ENCODE data around the gene ZSWIM1.
"Not testable (repeated sequence)": the region's sequence is repeated elsewhere in the genome, so short reads cannot be mapped to it uniquely, and the experiment has no call there.

ZSWIM1 gene

GRCh38 chr20:45853484-45853883 lies 27.5 kb upstream of the ZSWIM1 start:
- in situ Hi-C loops (cut with MboI; ENCODE audit: low sequenced_read_pairs): no loop called here

GRCh38 chr20:45857114-45857881 lies 23.7 kb upstream of the ZSWIM1 start, which contains the start of the genes ACOT8 and ZSWIM3:
Gene ACOT8, minus strand, starts transcription at chr20:45857392. Its CDS starts 77 bp downstream, at chr20:45857315.
Gene ZSWIM3, plus strand, starts transcription at chr20:45857614. Its CDS starts 212 bp downstream, at chr20:45857826.
- in situ Hi-C loops (cut with MboI; ENCODE audit: low sequenced_read_pairs): no loop called here

DNA sequence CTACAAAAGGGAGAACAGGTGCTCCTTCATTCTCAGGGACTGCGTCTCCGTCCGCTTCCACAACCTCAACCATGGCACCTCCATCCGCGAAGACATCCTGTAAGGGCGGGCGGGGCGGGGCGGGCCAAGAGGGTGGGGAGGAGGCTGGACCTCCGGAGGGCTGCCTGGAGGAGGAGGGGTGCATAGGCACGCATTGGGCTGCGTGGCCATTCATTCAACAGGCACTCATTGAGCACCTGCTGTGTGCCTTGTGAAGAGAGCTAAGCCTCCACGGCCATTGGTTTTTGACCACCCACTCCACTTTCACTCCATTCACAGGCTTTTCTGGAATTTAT lies 23.2 kb upstream of the ZSWIM1 start:
- in situ Hi-C loops (cut with MboI; ENCODE audit: low sequenced_read_pairs): no loop called here

- in situ Hi-C loops (cut with MboI; ENCODE audit: low sequenced_read_pairs): no loop called here
Measured at GRCh38 chr20:45859916-45860315, 21.1 kb upstream of the ZSWIM1 start.

DNA sequence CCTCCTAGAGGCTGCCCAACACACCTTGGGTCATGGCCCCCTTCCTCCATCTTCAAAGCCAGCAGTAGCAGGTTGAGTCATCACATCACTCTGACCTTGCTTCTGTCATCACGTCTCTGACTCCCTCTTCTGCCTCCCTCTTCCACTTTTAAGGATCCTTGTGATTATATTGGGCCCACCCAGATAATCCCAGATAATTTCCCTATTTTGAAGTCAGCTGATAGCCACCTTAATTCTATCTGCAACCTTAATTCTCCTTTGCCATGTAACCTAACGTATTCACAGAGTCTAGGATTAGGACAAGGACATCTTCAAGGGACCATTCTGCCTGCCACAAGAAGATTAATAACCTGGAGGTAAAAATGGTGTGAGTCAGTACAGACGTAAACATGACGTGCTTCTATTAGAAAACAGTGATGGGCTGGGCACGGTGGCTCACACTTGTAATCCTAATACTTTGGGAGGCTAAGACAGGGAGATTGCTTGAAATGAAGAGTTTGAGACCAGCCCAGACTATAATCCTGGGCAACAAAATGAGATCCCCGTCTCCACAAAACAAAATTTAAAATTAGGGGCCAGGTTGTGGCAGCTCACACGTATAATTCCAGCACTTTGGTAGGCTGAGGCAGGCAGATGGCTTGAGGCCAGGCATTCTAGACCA lies 20.3 kb upstream of the ZSWIM1 start:
- in situ Hi-C loops (cut with MboI; ENCODE audit: low sequenced_read_pairs): no loop called here

- in situ Hi-C loops (cut with MboI; ENCODE audit: low sequenced_read_pairs): no loop called here
Measured at GRCh38 chr20:45861221-45862075, 19.6 kb upstream of the ZSWIM1 start.

DNA sequence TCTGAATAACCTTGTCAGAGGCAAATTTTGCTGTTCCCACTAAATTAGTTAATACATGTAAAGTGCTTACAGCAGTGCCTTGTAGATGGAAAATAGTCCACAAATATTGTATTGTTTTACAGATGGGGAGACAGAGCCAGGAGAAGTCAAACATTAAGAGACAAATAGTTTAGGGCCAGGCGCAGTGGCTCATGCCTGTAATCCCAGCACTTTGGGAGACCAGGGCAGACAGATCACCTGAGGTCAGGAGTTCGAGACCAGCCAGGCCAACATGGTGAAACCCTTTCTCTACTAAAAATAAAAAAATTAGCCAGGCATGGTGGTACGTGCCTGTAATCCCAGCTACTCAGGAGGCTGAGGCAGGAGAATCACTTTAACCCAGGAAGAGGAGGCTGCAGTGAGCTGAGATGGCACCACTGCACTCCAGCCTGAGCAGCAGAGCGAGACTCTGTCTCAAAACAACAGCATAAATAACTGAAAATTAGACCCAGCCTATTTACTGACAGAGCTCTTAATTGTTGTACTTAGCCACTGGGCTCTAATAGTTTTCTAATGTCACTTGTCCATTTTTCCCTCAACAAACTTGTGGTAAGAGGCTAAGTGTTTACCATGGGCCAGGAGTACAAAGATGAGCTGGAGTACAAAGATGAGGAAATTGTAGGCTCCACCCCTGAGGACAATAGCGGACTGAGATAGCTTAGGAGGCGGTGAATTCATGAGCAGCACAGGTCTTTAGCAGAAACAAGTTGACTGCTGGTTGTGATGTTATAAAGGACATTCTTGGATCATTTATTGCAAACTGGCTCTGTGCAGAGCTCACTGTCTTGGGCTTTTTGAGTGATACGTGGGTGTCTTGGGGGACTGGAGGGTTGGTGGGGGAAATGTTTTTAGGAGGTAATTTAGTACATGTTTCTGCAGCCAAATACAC lies 17.2 kb upstream of the ZSWIM1 start:
- in situ Hi-C loops (cut with MboI; ENCODE audit: low sequenced_read_pairs): no loop called here

DNA sequence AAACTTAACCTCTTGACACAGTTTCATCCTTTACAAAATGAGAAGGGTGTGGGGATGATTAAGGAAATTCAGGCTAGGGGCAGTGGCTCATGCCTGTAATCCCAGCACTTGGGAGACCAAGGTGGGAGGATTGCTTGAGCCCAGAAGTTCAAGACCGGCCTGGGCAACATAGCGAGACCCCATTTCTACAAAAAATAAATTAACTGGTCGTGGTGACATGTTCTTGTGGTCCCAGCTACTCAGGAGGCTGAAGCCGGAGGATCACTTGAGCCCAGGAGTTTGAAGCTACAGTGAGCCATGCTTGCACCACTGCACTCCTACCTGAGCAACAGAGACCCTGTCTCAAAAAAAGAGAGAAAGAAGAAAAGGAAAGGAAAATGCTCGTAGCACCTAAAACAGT lies 14.6 kb upstream of the ZSWIM1 start:
- in situ Hi-C loops (cut with MboI; ENCODE audit: low sequenced_read_pairs): no loop called here

DNA sequence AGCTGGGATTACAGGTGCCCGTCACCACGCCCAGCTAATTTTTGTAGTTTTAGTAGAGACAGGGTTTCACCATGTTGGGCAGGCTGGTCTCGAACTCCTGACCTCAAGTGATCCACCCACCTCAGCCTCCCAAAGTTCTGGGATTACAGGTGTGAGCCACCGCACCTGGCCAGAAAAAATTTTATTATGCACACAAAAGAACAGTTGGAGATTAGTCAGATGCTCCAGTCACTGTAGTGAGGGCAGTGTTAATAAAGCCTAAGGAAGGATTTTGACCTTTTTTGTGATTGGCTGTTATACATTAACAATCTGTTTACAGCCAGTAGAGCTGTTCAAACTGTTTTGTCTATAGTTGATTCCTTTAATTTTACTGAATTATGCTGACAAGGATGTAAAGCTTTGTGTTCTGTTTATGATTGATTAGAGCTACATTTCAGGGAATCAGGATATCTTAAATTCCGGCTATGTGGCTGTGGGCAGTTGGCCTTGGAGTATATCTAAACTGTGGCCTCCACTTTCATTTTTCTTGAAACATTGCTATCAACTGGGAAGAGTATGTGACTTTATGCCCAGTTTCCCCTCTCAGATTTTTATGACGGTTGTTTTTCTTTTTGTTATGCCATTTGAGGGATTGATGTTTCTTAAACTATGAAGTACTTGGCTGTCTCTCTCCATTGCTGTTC lies 13.8 kb upstream of the ZSWIM1 start:
- in situ Hi-C loops (cut with MboI; ENCODE audit: low sequenced_read_pairs): no loop called here

GRCh38 chr20:45867819-45868176 lies 13.2 kb upstream of the ZSWIM1 start:
- in situ Hi-C loops (cut with MboI; ENCODE audit: low sequenced_read_pairs): no loop called here

- in situ Hi-C loops (cut with MboI; ENCODE audit: low sequenced_read_pairs): no loop called here
Measured at GRCh38 chr20:45872626-45873025, 8.4 kb upstream of the ZSWIM1 start.

GRCh38 chr20:45873409-45874103 lies 7.5 kb upstream of the ZSWIM1 start:
- in situ Hi-C loops (cut with MboI; ENCODE audit: low sequenced_read_pairs): no loop called here

DNA sequence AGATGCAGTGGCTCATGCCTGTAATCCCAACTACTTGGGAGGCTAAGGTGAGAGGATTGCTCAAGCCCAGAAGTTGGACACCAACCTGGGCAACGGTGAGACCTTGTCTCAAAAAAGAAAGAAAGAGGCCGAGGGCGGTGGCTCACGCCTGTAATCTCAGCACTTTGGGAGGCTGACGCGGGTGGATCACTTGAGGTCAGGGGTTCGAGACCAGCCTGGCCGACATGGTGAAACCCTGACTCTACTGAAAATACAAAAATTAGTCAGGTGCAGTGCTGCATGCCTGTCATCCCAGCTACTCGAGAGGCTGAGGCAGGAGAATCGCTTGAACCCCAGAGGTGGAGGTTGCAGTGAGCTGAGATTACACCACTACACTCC lies 6.9 kb upstream of the ZSWIM1 start:
- in situ Hi-C loops (cut with MboI; ENCODE audit: low sequenced_read_pairs): not testable (repeated sequence)

GRCh38 chr20:45874576-45874975 lies 6.5 kb upstream of the ZSWIM1 start:
- in situ Hi-C loops (cut with MboI; ENCODE audit: low sequenced_read_pairs): no loop called here

DNA sequence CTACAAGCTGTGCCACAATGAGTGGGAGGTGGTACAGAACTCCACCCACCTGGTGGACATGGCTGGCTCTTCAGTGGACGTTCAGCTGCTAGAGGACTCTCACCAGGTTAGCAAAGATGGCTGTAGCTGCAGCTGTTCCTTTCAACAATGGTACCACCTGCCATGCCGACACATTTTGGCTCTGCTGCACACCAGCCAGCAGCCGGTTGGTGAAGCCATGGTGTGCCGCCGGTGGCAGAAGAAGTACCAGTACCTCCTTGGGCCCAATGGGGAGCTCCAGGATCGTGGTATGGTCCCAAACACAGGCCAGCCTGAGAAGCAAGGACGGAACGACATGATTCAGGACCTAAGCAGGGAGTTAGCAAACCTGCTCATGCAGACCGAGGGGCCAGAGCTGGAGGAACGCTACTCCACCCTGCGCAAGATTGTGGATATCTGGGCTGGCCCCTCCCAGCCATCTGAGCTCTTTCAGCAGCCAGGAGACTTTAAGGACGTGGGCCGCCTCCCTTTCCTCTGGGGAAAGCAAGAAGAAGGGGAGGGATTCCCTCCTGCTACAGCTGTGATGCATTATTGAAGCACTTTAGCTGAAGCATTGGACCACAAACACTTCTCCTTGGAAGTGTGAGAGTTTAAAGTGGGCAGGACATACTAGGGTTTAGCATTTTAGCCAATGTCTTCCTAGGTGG lies 2.8 kb upstream of the ZSWIM1 start:
- in situ Hi-C loops (cut with MboI; ENCODE audit: low sequenced_read_pairs): no loop called here

DNA sequence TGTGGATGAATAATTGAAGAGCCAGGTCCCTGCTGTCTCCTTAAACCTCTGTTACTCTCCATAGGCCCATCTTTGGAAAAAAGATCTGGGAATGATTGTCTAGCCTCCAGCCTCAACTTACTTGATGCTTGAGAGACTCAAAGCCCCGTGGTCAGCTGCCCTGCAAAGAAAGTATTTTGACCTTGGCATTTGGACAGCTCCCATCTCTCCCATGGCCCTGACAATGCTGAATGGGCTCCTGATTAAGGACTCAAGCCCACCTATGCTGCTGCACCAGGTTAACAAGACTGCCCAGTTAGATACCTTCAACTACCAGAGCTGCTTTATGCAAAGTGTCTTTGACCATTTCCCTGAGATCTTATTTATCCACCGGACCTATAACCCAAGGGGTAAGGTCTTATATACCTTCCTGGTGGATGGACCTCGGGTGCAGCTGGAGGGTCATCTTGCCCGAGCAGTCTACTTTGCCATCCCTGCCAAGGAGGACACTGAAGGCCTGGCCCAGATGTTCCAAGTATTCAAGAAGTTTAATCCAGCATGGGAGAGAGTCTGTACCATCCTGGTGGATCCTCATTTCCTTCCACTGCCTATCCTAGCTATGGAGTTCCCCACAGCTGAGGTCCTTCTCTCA lies 1.6 kb downstream of the ZSWIM1 start:
- in situ Hi-C loops (cut with MboI; ENCODE audit: low sequenced_read_pairs): no loop called here

GRCh38 chr20:45883100-45883469 lies 2.1 kb downstream of the ZSWIM1 start:
- in situ Hi-C loops (cut with MboI; ENCODE audit: low sequenced_read_pairs): no loop called here

- in situ Hi-C loops (cut with MboI; ENCODE audit: low sequenced_read_pairs): no loop called here
Measured at GRCh38 chr20:45886590-45887345, 5.7 kb downstream of the ZSWIM1 start.
